Natural killer cell (primary cell): ENCODE data around the gene ATP8A1. TPM values are rescaled to one million over a fixed set of nuclear protein-coding genes. Genes with fewer than 3 reads are reported as not detected.

ENCODE experiments used
- ATAC-seq, 3 donors: fragments of 150-1000 bp in 2 of 3; fragments of 200-7000 bp in 1 of 3; cut with Tn5 transposase; 1 replicate in 1 of 3; 2 replicates in 2 of 3; pipeline ENCODE4 v1.10.0; 2021; ENCODE audit warnings: mild to moderate bottlenecking in 2 of 3, moderate library complexity in 2 of 3
- DNase-seq, 2 donors: peaks; one replicate each; pipeline versions ENCODE4 v3.0.0 to v3.0.0-alpha.2; 2013 to 2021; ENCODE audit warnings: mixed read lengths in 1 of 2
- H3K27ac ChIP-seq: one replicate; pipeline ENCODE4 v1.5.1; 2013; ENCODE audit warnings: mild to moderate bottlenecking, low read length
- H3K27me3 ChIP-seq: one replicate; pipeline ENCODE4 v1.6.1; 2013; ENCODE audit warnings: low read length; ENCODE audit not compliant: control insufficient read depth, insufficient read depth
- H3K36me3 ChIP-seq: one replicate; pipeline ENCODE4 v1.6.1; 2013; ENCODE audit warnings: low read length; ENCODE audit not compliant: control insufficient read depth, insufficient read depth
- H3K4me1 ChIP-seq: one replicate; pipeline ENCODE4 v1.6.1; 2013; ENCODE audit warnings: low read length; ENCODE audit not compliant: control insufficient read depth, insufficient read depth
- H3K4me3 ChIP-seq: one replicate; pipeline ENCODE4 v1.5.1; 2013; ENCODE audit warnings: low read length
- H3K9me3 ChIP-seq: one replicate; pipeline ENCODE4 v1.6.1; 2013; ENCODE audit warnings: low read length; ENCODE audit not compliant: control insufficient read depth, insufficient read depth
- H3K27ac Mint-ChIP-seq, 2 donors: one replicate each; pipeline ENCODE4 v1.8.0; 2022; ENCODE audit warnings: mild to moderate bottlenecking in 2 of 2, mixed read lengths in 2 of 2, moderate library complexity in 1 of 2
- H3K27me3 Mint-ChIP-seq, 2 donors: one replicate each; pipeline ENCODE4 v1.8.0; 2022; ENCODE audit warnings: low read depth in 2 of 2, mixed read lengths in 2 of 2
- H3K36me3 Mint-ChIP-seq: one replicate; pipeline ENCODE4 v1.8.0; 2022; ENCODE audit warnings: mixed read lengths
- H3K4me1 Mint-ChIP-seq, 2 donors: one replicate each; pipeline ENCODE4 v1.8.0; 2022; ENCODE audit warnings: mixed read lengths in 2 of 2
- H3K4me3 Mint-ChIP-seq: one replicate; pipeline ENCODE4 v1.8.0; 2022; ENCODE audit warnings: mild to moderate bottlenecking, moderate library complexity, mixed read lengths
- H3K9me3 Mint-ChIP-seq, 2 donors: one replicate each; pipeline ENCODE4 v1.8.0; 2022; ENCODE audit warnings: mixed read lengths in 2 of 2
- WGBS: methylation state at CpG from one replicate; pipeline ENCODE4 v1.1.7; 2013; ENCODE audit warnings: missing lambda C conversion rate; ENCODE audit not compliant: insufficient coverage; 5-methylcytosine and 5-hydroxymethylcytosine counted together
- intact Hi-C: fragments of 100-400 bp; cut with micrococcal nuclease; formaldehyde crosslinking; loops from one replicate; pipeline ENCODE4 v1.14.2; 2022
- total RNA-seq, 4 donors: library from RNA; stranded (reverse); fragments of 120-200 nt in 1 of 4; gene quantifications; one replicate each; pipeline versions ENCODE4 v1.2.3 to v1.2.4, GENCODE V29; 2013 to 2022
- TF ChIP-seq, protein P1 (sequence below): fragments of 200-600 bp; IDR thresholded peaks from one replicate; pipeline ENCODE4 v1.8.0; 2022; ENCODE audit warnings: antibody characterized with exemption

ATP8A1 gene
- total RNA-seq, 3 donors from 2014 or later (not counting 1 experiment from before 2014, with no cell fraction given), result 84.8 to 156 (median 147) TPM

GRCh38 chr4:42608551-42608950 lies 48.4 kb downstream of the ATP8A1 start:
- Mint-ChIP-seq H3K36me3 (peaks cover 19% of the 10 kb centered on the region), H3K27me3 (no peaks in the 10 kb centered on the region), H3K9me3 (no peaks in the 10 kb centered on the region), H3K4me1 (peaks cover 18 to 28% of the 10 kb centered on the region in 2 donors), H3K4me3 (no peak overlapping the region), H3K27ac (no peak overlapping the region)
- Histone ChIP-seq H3K27ac (no peak overlapping the region), H3K27me3 (no peaks in the 10 kb centered on the region), H3K4me1 (no peaks in the 10 kb centered on the region), H3K9me3 (no peaks in the 10 kb centered on the region), H3K36me3 (peaks cover 26% of the 10 kb centered on the region), H3K4me3 (no peak overlapping the region)
- DNase-seq (no peak), ATAC-seq (no peak)
- TF ChIP-seq, protein P1, sequence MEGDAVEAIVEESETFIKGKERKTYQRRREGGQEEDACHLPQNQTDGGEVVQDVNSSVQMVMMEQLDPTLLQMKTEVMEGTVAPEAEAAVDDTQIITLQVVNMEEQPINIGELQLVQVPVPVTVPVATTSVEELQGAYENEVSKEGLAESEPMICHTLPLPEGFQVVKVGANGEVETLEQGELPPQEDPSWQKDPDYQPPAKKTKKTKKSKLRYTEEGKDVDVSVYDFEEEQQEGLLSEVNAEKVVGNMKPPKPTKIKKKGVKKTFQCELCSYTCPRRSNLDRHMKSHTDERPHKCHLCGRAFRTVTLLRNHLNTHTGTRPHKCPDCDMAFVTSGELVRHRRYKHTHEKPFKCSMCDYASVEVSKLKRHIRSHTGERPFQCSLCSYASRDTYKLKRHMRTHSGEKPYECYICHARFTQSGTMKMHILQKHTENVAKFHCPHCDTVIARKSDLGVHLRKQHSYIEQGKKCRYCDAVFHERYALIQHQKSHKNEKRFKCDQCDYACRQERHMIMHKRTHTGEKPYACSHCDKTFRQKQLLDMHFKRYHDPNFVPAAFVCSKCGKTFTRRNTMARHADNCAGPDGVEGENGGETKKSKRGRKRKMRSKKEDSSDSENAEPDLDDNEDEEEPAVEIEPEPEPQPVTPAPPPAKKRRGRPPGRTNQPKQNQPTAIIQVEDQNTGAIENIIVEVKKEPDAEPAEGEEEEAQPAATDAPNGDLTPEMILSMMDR, result no peak
- WGBS, result 100% methylated on average over 3 of the region's 3 CpGs
- intact Hi-C loops, result no loop called here

- Mint-ChIP-seq H3K36me3 (peaks cover 19% of the 10 kb centered on the region), H3K9me3 (no peaks in the 10 kb centered on the region), H3K27me3 (no peaks in the 10 kb centered on the region), H3K4me3 (no peak overlapping the region), H3K27ac (no peak overlapping the region), H3K4me1 (peaks cover 21 to 28% of the 10 kb centered on the region in 2 donors)
- Histone ChIP-seq H3K4me1 (no peaks in the 10 kb centered on the region), H3K4me3 (no peak overlapping the region), H3K27me3 (no peaks in the 10 kb centered on the region), H3K9me3 (no peaks in the 10 kb centered on the region), H3K27ac (no peak overlapping the region), H3K36me3 (peaks cover 26% of the 10 kb centered on the region)
- intact Hi-C loops, result no loop called here
- TF ChIP-seq, protein P1, result no peak
- WGBS, result 100% methylated on average over 1 of the region's 3 CpGs
- ATAC-seq (no peak), DNase-seq (no peak)
Measured at GRCh38 chr4:42607011-42607726, 49.7 kb downstream of the ATP8A1 start.

DNA sequence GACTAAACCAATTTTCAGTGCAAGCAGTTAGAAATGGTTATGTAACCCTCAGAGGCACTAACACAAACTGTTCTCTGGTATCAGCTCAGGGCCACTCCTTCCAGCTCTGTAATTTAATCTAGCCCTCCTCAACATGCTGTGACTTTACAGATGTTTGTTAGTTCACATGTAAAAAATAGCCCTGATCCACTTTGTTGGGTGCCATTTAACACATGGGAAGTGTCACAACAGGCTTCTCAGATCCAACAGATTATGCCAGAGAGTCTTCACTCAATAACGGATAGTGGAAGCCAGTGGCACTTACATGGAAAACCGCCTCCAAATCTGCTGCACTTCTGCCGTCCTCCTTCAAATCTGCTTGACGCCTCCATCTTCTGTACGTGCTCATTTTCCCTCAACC lies 51.6 kb downstream of the ATP8A1 start:
- Mint-ChIP-seq H3K27ac (no peak overlapping the region), H3K4me3 (no peak overlapping the region), H3K9me3 (no peaks in the 10 kb centered on the region), H3K27me3 (no peaks in the 10 kb centered on the region), H3K4me1 (peaks cover 21% of the 10 kb centered on the region in 2 donors), H3K36me3 (peaks cover 11% of the 10 kb centered on the region)
- Histone ChIP-seq H3K36me3 (peaks cover 19% of the 10 kb centered on the region), H3K9me3 (no peaks in the 10 kb centered on the region), H3K27me3 (no peaks in the 10 kb centered on the region), H3K4me1 (no peaks in the 10 kb centered on the region), H3K27ac (no peak overlapping the region), H3K4me3 (no peak overlapping the region)
- intact Hi-C loops, result no loop called here
- TF ChIP-seq, protein P1, result no peak
- DNase-seq (no peak), ATAC-seq (no peak)
- WGBS, result 97% methylated on average over 5 of the region's 5 CpGs

DNA sequence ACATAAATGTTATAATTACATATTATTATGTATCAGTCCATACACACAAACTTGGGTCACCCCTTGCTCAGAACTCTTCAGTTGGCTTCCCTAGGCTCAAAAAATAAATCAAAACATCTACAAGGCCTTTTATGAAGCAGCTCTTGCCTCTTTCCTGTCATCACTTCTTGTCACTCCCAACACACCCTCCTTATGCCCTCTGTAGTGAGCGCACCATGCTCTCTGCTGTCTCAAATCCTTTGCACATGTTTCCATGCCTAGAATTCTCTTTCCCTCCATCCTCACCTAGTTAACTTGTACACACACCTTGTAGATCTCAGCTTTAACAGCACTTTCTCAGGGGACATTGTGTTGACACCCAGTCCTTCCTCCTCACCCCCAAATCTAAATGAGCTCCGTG lies 53.0 kb downstream of the ATP8A1 start:
- H3K36me3 ChIP-seq, result peaks cover 21% of the 10 kb centered on the region
- no peak overlapping the region for H3K4me3 Mint-ChIP-seq
- peak overlapping the region in 1 of 2 donors; percentile 8 for H3K27ac Mint-ChIP-seq
- WGBS, result 100% methylated on average over 2 of the region's 2 CpGs
- no peaks in the 10 kb centered on the region for H3K9me3 ChIP-seq
- H3K36me3 Mint-ChIP-seq, result no peaks in the 10 kb centered on the region
- H3K27ac ChIP-seq, result no peak overlapping the region
- TF ChIP-seq, protein P1, result no peak
- intact Hi-C loops, result no loop called here
- peaks cover 10 to 21% of the 10 kb centered on the region in 2 donors for H3K4me1 Mint-ChIP-seq
- no peak for ATAC-seq
- H3K4me3 ChIP-seq, result no peak overlapping the region
- no peaks in the 10 kb centered on the region for H3K4me1 ChIP-seq
- no peak for DNase-seq
- no peaks in the 10 kb centered on the region for H3K9me3 Mint-ChIP-seq
- no peaks in the 10 kb centered on the region for H3K27me3 Mint-ChIP-seq
- H3K27me3 ChIP-seq, result no peaks in the 10 kb centered on the region
